ENCODE measurements around the gene ABR.

ABR gene

GRCh38 chr17:1179112-1179817 is 516 bp downstream of the ABR start:
- Histone ChIP-seq H3K27ac (peak overlapping the region; percentile 68), H3K9ac (peak overlapping the region; percentile 79)

GRCh38 chr17:1177016-1177700 is 2.6 kb downstream of the ABR start:
- H3K4me2 ChIP-seq: peak overlapping the region; percentile 93
- H3K27me3 ChIP-seq: no peaks in the 10 kb centered on the region
- H3K9ac ChIP-seq: no peak overlapping the region
- H3K36me3 ChIP-seq: no peaks in the 10 kb centered on the region
- H4K20me1 ChIP-seq: peaks cover 89% of the 10 kb centered on the region
- no peak overlapping the region for H3K4me3 ChIP-seq
- no peaks in the 10 kb centered on the region for H3K9me3 ChIP-seq
- peaks cover 54% of the 10 kb centered on the region for H3K4me1 ChIP-seq
- H3K27ac ChIP-seq: no peak overlapping the region
- TF ChIP-seq Cebpa-rat (IDR thresholded peaks at IDR 0.05): no peak

More at GRCh38 chr17:1179112-1179817, 516 bp downstream of the ABR start:
- H3K4me2 ChIP-seq: peak overlapping the region; percentile 93
- H3K4me1 ChIP-seq: peaks cover 75% of the 10 kb centered on the region
- H3K36me3 ChIP-seq: no peaks in the 10 kb centered on the region
- H4K20me1 ChIP-seq: peaks cover 94% of the 10 kb centered on the region
- TF ChIP-seq Cebpa-rat (IDR thresholded peaks at IDR 0.05): no peak
- H3K27me3 ChIP-seq: no peaks in the 10 kb centered on the region
- H3K4me3 ChIP-seq: peak overlapping the region; percentile 77
- no peaks in the 10 kb centered on the region for H3K9me3 ChIP-seq

GRCh38 chr17:1174263-1174880 is 5.4 kb downstream of the ABR start:
- no peaks in the 10 kb centered on the region for H3K27me3 ChIP-seq
- no peak for TF ChIP-seq Cebpa-rat (IDR thresholded peaks at IDR 0.05)
- no peak overlapping the region for H3K4me2 ChIP-seq
- H3K27ac ChIP-seq: no peak overlapping the region
- no peak overlapping the region for H3K9ac ChIP-seq
- H3K9me3 ChIP-seq: no peaks in the 10 kb centered on the region
- 0 out of 2 replicates have a peak, but pooled peaks cover 6% of the 10 kb centered on the region for H3K36me3 ChIP-seq
- peaks cover 47% of the 10 kb centered on the region for H3K4me1 ChIP-seq
- H3K4me3 ChIP-seq: no peak overlapping the region
- H4K20me1 ChIP-seq: peaks cover 94% of the 10 kb centered on the region

- no peak overlapping the region for H3K9ac ChIP-seq
- peaks cover 95% of the 10 kb centered on the region for H4K20me1 ChIP-seq
- H3K9me3 ChIP-seq: no peaks in the 10 kb centered on the region
- no peak overlapping the region for H3K4me3 ChIP-seq
- H3K4me1 ChIP-seq: peaks cover 50% of the 10 kb centered on the region
- H3K4me2 ChIP-seq: no peak overlapping the region
- no peaks in the 10 kb centered on the region for H3K27me3 ChIP-seq
- H3K36me3 ChIP-seq: 0 out of 2 replicates have a peak, but pooled peaks cover 6% of the 10 kb centered on the region
- H3K27ac ChIP-seq: no peak overlapping the region
- no peak for TF ChIP-seq Cebpa-rat (IDR thresholded peaks at IDR 0.05)
Observed at GRCh38 chr17:1173432-1174262, 6.1 kb downstream of the ABR start.

GRCh38 chr17:1171953-1172352 is 7.8 kb downstream of the ABR start:
- H4K20me1 ChIP-seq: peaks cover 95% of the 10 kb centered on the region
- 0 out of 2 replicates have a peak, but pooled peaks cover 6% of the 10 kb centered on the region for H3K36me3 ChIP-seq
- no peaks in the 10 kb centered on the region for H3K9me3 ChIP-seq
- no peak for TF ChIP-seq Cebpa-rat (IDR thresholded peaks at IDR 0.05)
- H3K9ac ChIP-seq: no peak overlapping the region
- no peaks in the 10 kb centered on the region for H3K27me3 ChIP-seq
- H3K4me3 ChIP-seq: no peak overlapping the region
- no peak overlapping the region for H3K4me2 ChIP-seq
- peaks cover 43% of the 10 kb centered on the region for H3K4me1 ChIP-seq
- H3K27ac ChIP-seq: no peak overlapping the region

- Histone ChIP-seq H3K4me3 (no peak overlapping the region), H3K9ac (no peak overlapping the region), H3K4me2 (no peak overlapping the region), H3K27ac (no peak overlapping the region), H4K20me1 (peaks cover 92% of the 10 kb centered on the region), H3K36me3 (0 out of 2 replicates have a peak, but pooled peaks cover 6% of the 10 kb centered on the region), H3K27me3 (no peaks in the 10 kb centered on the region), H3K9me3 (no peaks in the 10 kb centered on the region), H3K4me1 (peaks cover 42% of the 10 kb centered on the region)
- no peak for TF ChIP-seq Cebpa-rat (IDR thresholded peaks at IDR 0.05)
Observed at GRCh38 chr17:1170739-1171138, 9.0 kb downstream of the ABR start.

GRCh38 chr17:1169929-1170312 is 9.9 kb downstream of the ABR start:
- Histone ChIP-seq H3K4me2 (peak overlapping the region; percentile 55; the same call in 1 of the 2 replicates), H3K4me1 (peaks cover 50% of the 10 kb centered on the region), H3K36me3 (0 out of 2 replicates have a peak, but pooled peaks cover 6% of the 10 kb centered on the region), H3K9me3 (no peaks in the 10 kb centered on the region), H3K27ac (no peak overlapping the region), H4K20me1 (peaks cover 89% of the 10 kb centered on the region), H3K4me3 (no peak overlapping the region), H3K9ac (no peak overlapping the region), H3K27me3 (no peaks in the 10 kb centered on the region)
- TF ChIP-seq Cebpa-rat (IDR thresholded peaks at IDR 0.05): no peak

GRCh38 chr17:1169221-1169928 is 10.4 kb downstream of the ABR start:
- Histone ChIP-seq H3K36me3 (0 out of 2 replicates have a peak, but pooled peaks cover 6% of the 10 kb centered on the region), H3K9ac (no peak overlapping the region), H3K4me3 (no peak overlapping the region), H3K27me3 (no peaks in the 10 kb centered on the region), H3K4me2 (peak overlapping the region; percentile 55), H3K4me1 (peaks cover 56% of the 10 kb centered on the region), H3K9me3 (no peaks in the 10 kb centered on the region), H3K27ac (no peak overlapping the region), H4K20me1 (peaks cover 89% of the 10 kb centered on the region)
- no peak for TF ChIP-seq Cebpa-rat (IDR thresholded peaks at IDR 0.05)

All from BLaER1 (cell line).